Renal cortex interstitium (tissue), 11 donors: ENCODE results near the gene EYA2. TPM values are rescaled to one million over a fixed set of nuclear protein-coding genes. Genes with fewer than 3 reads are reported as not detected.
"Not testable (repeated sequence)": the region's sequence is repeated elsewhere in the genome, so short reads cannot be mapped to it uniquely, and the experiment has no call there.

Source experiments
- DNase-seq, 11 donors: peaks; one replicate each; pipeline ENCODE4 v3.0.0-alpha.2; 2013; ENCODE audit warnings: low read depth in 9 of 11, low spot score in 4 of 11; ENCODE audit errors: extremely low read depth in 1 of 11
- polyA plus RNA-seq, 3 donors: library from polyadenylated mRNA; unstranded; fragments of 120-200 nt; gene quantifications; one replicate each; pipeline ENCODE4 v1.2.1, GENCODE V29; 2013; ENCODE audit not compliant: insufficient read length in 3 of 3

The EYA2 gene
- polyA plus RNA-seq, 3 donors = 0.40 to 0.95 (median 0.56) TPM

- DNase-seq = peak in 9 of 11 donors; percentile 23 to 52 (median 37)
Observed at GRCh38 chr20:47196091-47197081, 301.7 kb downstream of the EYA2 start.

- no peak for DNase-seq
Observed at GRCh38 chr20:47198254-47198671, 303.6 kb downstream of the EYA2 start.

GRCh38 chr20:47198996-47199552, 304.4 kb downstream of the EYA2 start:
- DNase-seq = no peak

GRCh38 chr20:47201074-47201730, 306.6 kb downstream of the EYA2 start:
- no peak for DNase-seq

- DNase-seq = no peak
Observed at GRCh38 chr20:47202733-47203667, 308.4 kb downstream of the EYA2 start.

GRCh38 chr20:47204008-47204849, 309.6 kb downstream of the EYA2 start:
- DNase-seq = no peak

GRCh38 chr20:47204850-47205122, 310.1 kb downstream of the EYA2 start:
- not testable (repeated sequence) for DNase-seq

- DNase-seq = peak in 6 of 11 donors; percentile 11 to 38 (median 29)
Observed at GRCh38 chr20:47205577-47206123, 311.0 kb downstream of the EYA2 start.

DNA sequence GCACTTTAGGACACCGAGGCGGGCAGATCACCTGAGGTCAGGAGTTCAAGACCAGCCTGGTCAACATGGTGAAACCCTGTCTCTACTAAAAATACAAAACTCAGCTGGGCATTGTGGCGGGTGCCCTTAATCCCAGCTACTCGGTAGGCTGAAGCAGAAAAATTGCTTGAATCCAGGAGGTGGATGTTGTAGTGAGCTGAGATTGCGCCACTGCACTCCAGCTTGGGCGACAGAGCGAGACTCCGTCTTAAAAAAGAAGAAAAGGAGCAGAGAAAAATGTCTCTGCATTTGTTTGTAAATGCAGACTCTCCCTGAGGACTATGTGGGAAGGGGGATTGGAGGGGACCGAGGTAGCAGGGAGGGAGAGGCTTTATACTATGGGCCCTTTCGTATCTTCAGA, 311.9 kb downstream of the EYA2 start:
- DNase-seq = not testable (repeated sequence)

DNA sequence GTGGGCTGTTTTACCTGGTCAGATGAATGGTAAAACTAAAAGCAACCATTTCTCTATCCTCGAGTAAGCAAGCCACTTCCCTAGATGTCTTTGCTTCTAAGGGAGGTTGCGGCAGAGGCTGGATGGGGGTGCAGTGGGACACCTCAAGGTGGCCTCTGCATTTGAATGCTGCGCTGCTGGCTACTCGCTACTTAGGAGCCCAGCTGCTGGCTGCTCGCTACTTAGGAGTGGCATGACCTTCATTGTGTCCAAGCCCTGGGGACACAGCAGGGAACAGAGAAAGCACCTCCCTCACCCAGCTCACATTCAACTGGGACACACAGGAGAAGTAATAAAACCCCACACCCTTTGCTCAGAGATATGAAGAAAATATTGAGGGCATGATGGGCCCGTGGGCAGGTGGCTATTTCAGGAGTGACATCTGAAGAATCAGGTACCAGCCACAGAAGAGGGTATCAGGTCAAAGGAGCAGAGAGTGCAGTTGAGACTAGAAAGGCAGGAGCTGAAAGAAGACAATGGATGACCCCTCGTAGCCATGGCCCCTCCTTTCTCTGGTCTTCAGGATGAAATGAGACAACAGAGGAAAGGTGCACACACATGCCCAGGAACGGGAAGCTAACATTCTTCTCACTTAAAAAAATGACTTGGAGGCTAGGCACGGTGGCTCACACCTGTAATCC, 312.5 kb downstream of the EYA2 start:
- DNase-seq = no peak

DNA sequence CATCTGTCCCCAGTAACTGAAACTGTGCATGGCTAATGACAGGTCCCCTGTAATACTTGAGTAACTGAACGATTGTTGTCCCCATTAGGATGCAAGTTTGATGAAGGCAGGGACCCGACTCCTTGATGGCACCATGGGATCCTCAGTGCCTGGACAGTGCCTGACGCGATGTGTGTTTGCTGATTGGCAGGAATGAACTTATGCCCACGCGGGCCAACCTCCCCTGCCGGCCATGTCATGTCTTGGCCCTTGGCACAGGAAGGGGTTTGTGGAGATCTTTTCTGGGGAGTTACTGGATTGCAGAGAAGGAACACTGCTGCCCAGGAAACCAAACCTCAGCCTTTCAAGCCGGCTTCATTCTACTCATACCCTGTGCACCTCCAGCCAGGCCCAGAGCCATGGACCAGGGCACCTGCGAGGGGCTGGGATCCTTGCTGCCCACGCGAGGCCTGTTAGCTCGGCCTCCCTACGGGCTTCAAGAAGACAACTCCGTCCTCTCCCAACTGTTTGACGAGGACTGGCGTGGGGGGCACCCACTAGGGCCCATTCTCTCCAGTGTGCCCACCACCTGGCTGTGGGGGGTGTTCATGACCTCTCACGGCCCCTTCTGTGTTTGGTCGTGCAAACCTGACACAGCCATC, 314.0 kb downstream of the EYA2 start:
- no peak for DNase-seq

DNA sequence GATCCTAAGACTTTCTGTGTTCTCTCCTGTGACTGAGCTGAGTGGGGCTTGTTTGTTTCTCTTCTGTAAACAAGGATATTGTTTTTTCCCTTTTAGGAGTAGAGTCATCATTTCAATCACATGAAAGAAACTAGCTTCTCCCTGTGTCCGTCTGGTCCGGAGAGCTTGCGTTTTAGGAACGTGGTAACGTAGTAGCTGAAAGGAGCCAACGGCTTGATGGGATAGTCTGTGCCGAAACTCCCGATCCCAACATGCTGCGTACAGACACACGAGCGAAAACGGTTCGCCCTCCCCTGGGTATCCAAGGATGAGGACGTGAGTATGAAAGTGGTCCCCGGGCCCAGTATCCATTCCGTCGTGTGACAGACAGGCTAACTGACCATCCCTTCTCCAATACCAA, 315.3 kb downstream of the EYA2 start:
- DNase-seq = no peak

GRCh38 chr20:47210470-47210869, 315.8 kb downstream of the EYA2 start:
- DNase-seq = no peak

- no peak for DNase-seq
Observed at GRCh38 chr20:47211036-47211435, 316.4 kb downstream of the EYA2 start.

DNA sequence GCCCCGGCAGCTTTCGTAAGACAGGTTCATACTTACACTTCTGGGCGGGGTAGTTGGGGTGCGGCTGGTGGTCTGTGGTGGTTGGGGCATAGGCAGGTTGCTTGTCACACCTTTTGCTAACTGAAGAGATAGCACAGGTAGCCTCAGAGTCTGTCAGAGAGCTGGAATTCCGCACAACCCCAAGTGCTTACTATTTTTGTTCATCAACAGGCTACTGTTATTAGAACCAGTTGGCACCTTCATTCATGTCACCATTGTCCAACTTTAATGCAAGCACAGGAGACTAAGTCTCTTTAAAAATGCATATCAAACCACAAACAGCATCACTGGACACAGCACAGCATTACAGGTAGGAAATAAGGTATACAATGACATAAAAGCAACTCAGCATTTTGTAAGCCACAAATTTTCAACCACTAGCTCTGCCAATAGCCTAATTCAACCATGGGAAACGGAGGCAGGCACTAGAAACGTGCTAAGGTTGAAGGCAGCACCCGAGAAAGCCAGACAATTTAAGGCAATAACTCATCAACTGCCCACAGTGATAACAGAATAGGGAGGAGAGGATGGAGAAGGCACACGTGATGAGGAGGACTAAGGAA, 318.1 kb downstream of the EYA2 start:
- no peak for DNase-seq

DNA sequence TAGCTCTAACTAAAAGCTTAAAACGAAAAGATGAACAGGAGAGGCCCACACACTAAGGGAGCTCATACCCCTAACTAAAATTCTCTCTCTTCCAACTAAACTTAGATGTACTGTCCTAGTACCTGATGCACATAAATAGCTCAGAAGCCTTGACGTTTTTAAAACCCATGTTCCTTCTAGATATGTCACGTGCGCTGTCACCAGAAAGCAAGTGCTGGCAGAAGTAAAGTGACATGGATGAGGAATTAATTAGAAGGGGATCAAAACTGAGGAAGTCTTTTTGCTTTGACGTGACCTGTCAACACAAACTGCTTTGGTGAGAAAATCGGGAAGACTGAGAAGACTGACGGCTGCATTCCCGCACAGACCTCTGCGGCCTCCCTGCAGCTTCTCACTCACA, 319.3 kb downstream of the EYA2 start:
- no peak for DNase-seq
